HepG2 (cell line): Measurements from ENCODE around the gene CSPG5.

ENCODE experiments used
- CHCHD3 ChIP-seq: sonication (generic); formaldehyde crosslinking; IDR thresholded peaks from 2 replicates; pipeline ENCODE4 v1.8.0; 2022; ENCODE audit warnings: mild to moderate bottlenecking, missing genetic modification reagents, moderate library complexity
- MXI1 ChIP-seq: IDR thresholded peaks from 3 replicates; pipeline ENCODE4 v1.6.1; 2012; ENCODE audit warnings: low read depth, low read length, inconsistent platforms, borderline replicate concordance
- POLR2A ChIP-seq, 2 experiments: IDR thresholded peaks; 2 replicates each; pipeline ENCODE4 v1.6.1; 2011; ENCODE audit warnings: low read depth in 2 of 2, low read length in 2 of 2, mild to moderate bottlenecking in 1 of 2, moderate library complexity in 1 of 2; ENCODE audit not compliant: insufficient read depth in 1 of 2
- RXRB ChIP-seq: IDR thresholded peaks from 2 replicates; pipeline ENCODE4 v1.6.1; 2016; ENCODE audit warnings: borderline replicate concordance, missing genetic modification reagents, missing compliant biosample characterization
- SIN3A ChIP-seq: IDR thresholded peaks from 2 replicates; pipeline ENCODE4 v1.6.1; 2011; ENCODE audit warnings: low read depth, mild to moderate bottlenecking, control low read depth, low read length, borderline replicate concordance
- TBL1XR1 ChIP-seq: fragments of 150-350 bp; IDR thresholded peaks from 2 replicates; pipeline ENCODE4 v1.6.1; 2014; ENCODE audit warnings: borderline replicate concordance, low read length; ENCODE audit not compliant: partially characterized antibody
- TOE1 ChIP-seq: sonication (generic); formaldehyde crosslinking; IDR thresholded peaks from 2 replicates; pipeline ENCODE4 v1.4.0; 2020; ENCODE audit warnings: mild to moderate bottlenecking, missing genetic modification reagents
- ZBTB7A ChIP-seq: sonication (generic); formaldehyde crosslinking; IDR thresholded peaks from 2 replicates; pipeline ENCODE4 v1.8.0; 2022; ENCODE audit warnings: mild to moderate bottlenecking, missing genetic modification reagents
- ZNF761 ChIP-seq: sonication (generic); formaldehyde crosslinking; conservative IDR thresholded peaks from 2 replicates; pipeline ENCODE4 v1.4.0; 2020; ENCODE audit warnings: mild to moderate bottlenecking, missing genetic modification reagents
- TF ChIP-seq, protein P1 (sequence below): sonication (generic); formaldehyde crosslinking; IDR thresholded peaks from 2 replicates; pipeline ENCODE4 v1.4.0; 2020; ENCODE audit warnings: missing genetic modification reagents, mild to moderate bottlenecking, borderline replicate concordance

DNA sequence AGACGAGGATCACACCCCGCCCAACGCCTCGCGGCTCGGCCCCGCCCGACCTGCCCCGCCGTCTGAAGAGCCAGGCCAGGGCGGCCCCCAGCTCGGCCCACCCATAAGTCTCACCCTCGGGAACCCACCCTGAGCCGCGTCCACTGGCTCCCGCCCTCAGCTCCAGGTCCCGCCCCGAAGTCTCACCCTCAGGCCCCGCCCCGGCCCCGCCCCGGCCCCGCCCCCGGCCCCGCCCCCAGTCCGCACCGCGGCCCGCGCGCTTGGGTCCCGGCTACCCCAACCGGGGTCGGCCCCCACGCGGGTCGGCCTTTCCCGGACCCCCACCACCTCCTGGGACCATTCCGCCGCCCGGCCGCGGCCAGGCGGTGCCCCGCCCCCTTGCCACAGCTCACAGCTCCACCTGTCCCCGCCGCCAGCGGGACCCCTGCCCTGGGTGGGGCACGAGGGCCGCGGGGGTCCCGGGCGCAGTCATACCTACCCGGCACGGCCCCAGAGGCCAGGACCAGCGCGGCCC, 489 bp downstream of the CSPG5 start:
- TF ChIP-seq CHCHD3 (CRISPR knock-in tag) (no peak), ZNF761 (CRISPR knock-in tag) (no peak), POLR2A (IDR thresholded peaks at IDR 0.05; ENCODE audit: insufficient read depth in 1 of 2, low read depth in 2 of 2, low read length in 2 of 2) (no peak), TOE1 (CRISPR knock-in tag) (no peak), MXI1 (no peak), SIN3A (no peak), TBL1XR1 (no peak), ZBTB7A (CRISPR knock-in tag) (no peak), RXRB (CRISPR knock-in tag) (no peak)
- TF ChIP-seq, protein P1, sequence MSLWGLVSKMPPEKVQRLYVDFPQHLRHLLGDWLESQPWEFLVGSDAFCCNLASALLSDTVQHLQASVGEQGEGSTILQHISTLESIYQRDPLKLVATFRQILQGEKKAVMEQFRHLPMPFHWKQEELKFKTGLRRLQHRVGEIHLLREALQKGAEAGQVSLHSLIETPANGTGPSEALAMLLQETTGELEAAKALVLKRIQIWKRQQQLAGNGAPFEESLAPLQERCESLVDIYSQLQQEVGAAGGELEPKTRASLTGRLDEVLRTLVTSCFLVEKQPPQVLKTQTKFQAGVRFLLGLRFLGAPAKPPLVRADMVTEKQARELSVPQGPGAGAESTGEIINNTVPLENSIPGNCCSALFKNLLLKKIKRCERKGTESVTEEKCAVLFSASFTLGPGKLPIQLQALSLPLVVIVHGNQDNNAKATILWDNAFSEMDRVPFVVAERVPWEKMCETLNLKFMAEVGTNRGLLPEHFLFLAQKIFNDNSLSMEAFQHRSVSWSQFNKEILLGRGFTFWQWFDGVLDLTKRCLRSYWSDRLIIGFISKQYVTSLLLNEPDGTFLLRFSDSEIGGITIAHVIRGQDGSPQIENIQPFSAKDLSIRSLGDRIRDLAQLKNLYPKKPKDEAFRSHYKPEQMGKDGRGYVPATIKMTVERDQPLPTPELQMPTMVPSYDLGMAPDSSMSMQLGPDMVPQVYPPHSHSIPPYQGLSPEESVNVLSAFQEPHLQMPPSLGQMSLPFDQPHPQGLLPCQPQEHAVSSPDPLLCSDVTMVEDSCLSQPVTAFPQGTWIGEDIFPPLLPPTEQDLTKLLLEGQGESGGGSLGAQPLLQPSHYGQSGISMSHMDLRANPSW = no peak
